HepG2 (cell line): ENCODE results near the gene ABCB10. TPM values are rescaled to one million over a fixed set of nuclear protein-coding genes. Genes with fewer than 3 reads are reported as not detected.

ENCODE experiments used
- AHR ChIP-seq: IDR thresholded peaks from 2 replicates; pipeline ENCODE4 v1.6.1; 2018; ENCODE audit warnings: missing genetic modification reagents, missing compliant biosample characterization
- FOXA1 ChIP-seq, 2 experiments: fragments of 450-650 bp in 1 of 2; sonication (generic) in 1 of 2; formaldehyde crosslinking in 1 of 2; IDR thresholded peaks; 2 replicates each; pipeline versions ENCODE4 v1.4.0 to v1.6.1; 2016 to 2020; ENCODE audit warnings: missing genetic modification reagents in 1 of 2
- FOXO1 ChIP-seq: sonication (generic); formaldehyde crosslinking; IDR thresholded peaks from 2 replicates; pipeline ENCODE4 v1.4.0; 2020; ENCODE audit warnings: missing genetic modification reagents
- KLF13 ChIP-seq: sonication (generic); formaldehyde crosslinking; IDR thresholded peaks from 2 replicates; pipeline ENCODE4 v1.4.0; 2020; ENCODE audit warnings: mild to moderate bottlenecking, missing genetic modification reagents
- MIER2 ChIP-seq: IDR thresholded peaks from 2 replicates; pipeline ENCODE4 v1.6.1; 2016; ENCODE audit warnings: missing biosample characterization, missing genetic modification reagents
- MXI1 ChIP-seq: IDR thresholded peaks from 3 replicates; pipeline ENCODE4 v1.6.1; 2012; ENCODE audit warnings: low read depth, low read length, inconsistent platforms, borderline replicate concordance
- NFIC ChIP-seq: IDR thresholded peaks from 2 replicates; pipeline ENCODE4 v1.6.1; 2012; ENCODE audit warnings: mild to moderate bottlenecking, low read length, inconsistent platforms
- NR2F1 ChIP-seq, 2 experiments: fragments of 450-650 bp in 1 of 2; formaldehyde crosslinking in 1 of 2; IDR thresholded peaks; 2 replicates each; pipeline versions ENCODE4 v1.5.0 to v1.6.1; 2016 to 2020; ENCODE audit warnings: mild to moderate bottlenecking in 1 of 2, missing compliant biosample characterization in 1 of 2, missing genetic modification reagents in 1 of 2, moderate library complexity in 1 of 2
- NR2F2 ChIP-seq: IDR thresholded peaks from 2 replicates; pipeline ENCODE4 v1.6.1; 2012; ENCODE audit warnings: low read depth, inconsistent platforms, borderline replicate concordance
- POLR2AphosphoS5 ChIP-seq: IDR thresholded peaks from 2 replicates; pipeline ENCODE4 v1.6.1; 2012; ENCODE audit warnings: low read depth, low read length
- SMARCE1 ChIP-seq: fragments of 450-650 bp; IDR thresholded peaks from 2 replicates; pipeline ENCODE4 v1.6.1; 2017; ENCODE audit warnings: borderline replicate concordance
- WIZ ChIP-seq: sonication (generic); formaldehyde crosslinking; IDR thresholded peaks from 2 replicates; pipeline ENCODE4 v1.5.1; 2020; ENCODE audit warnings: mild to moderate bottlenecking, missing genetic modification reagents
- ZNF501 ChIP-seq: sonication (generic); formaldehyde crosslinking; IDR thresholded peaks from 2 replicates; pipeline ENCODE4 v1.5.1; 2020; ENCODE audit warnings: mild to moderate bottlenecking, moderate library complexity, missing genetic modification reagents
- ZNF557 ChIP-seq: sonication (generic); formaldehyde crosslinking; IDR thresholded peaks from 2 replicates; pipeline ENCODE4 v1.4.0; 2020; ENCODE audit warnings: missing genetic modification reagents
- ZNF780A ChIP-seq: sonication (generic); formaldehyde crosslinking; IDR thresholded peaks from 2 replicates; pipeline ENCODE4 v1.8.0; 2022; ENCODE audit warnings: mild to moderate bottlenecking, missing genetic modification reagents, moderate library complexity
- ZNF816 ChIP-seq: sonication (generic); formaldehyde crosslinking; IDR thresholded peaks from 2 replicates; pipeline ENCODE4 v1.8.0; 2022; ENCODE audit warnings: missing genetic modification reagents, mild to moderate bottlenecking, borderline replicate concordance
- ZNF850 ChIP-seq: sonication (generic); formaldehyde crosslinking; conservative IDR thresholded peaks from 2 replicates; pipeline ENCODE4 v1.9.0; 2021; ENCODE audit warnings: mild to moderate bottlenecking, missing genetic modification reagents
- polyA plus RNA-seq, 8 experiments: library from polyadenylated mRNA; depleted of rRNA in 3 of 8; stranded (reverse) in 7 of 8; unstranded in 1 of 8; fragments of >200 nt; fragmentation: Illumina TruSeq in 4 of 8; extraction: Trizol in 4 of 8; gene quantifications; 2 replicates each; pipeline versions ENCODE4 v1.2.1 to v1.2.3, GENCODE V29; 2011 to 2016; ENCODE audit warnings: low read depth in 4 of 8, missing spikeins in 1 of 8, mixed read lengths in 1 of 8; ENCODE audit not compliant: insufficient read depth in 1 of 8
- total RNA-seq, 5 experiments: library from RNA; depleted of rRNA; stranded (reverse); fragments of >200 nt; fragmentation: Illumina TruSeq; extraction: Trizol; gene quantifications; 2 replicates each; pipeline ENCODE4 v1.2.3, GENCODE V29; 2016; ENCODE audit warnings: low read depth in 1 of 5
- TF ChIP-seq, protein P1 (sequence below), 2 experiments: fragments of 450-650 bp in 1 of 2; sonication (generic) in 1 of 2; formaldehyde crosslinking; IDR thresholded peaks; 2 replicates each; pipeline versions ENCODE4 v1.5.0 to v1.8.0; 2020 to 2022; ENCODE audit warnings: mild to moderate bottlenecking in 1 of 2, missing genetic modification reagents in 1 of 2
- TF ChIP-seq, protein P2 (sequence below): sonication (generic); formaldehyde crosslinking; IDR thresholded peaks from 2 replicates; pipeline ENCODE4 v1.5.1; 2020; ENCODE audit warnings: mild to moderate bottlenecking, missing genetic modification reagents, borderline replicate concordance
- TF ChIP-seq, protein P3 (sequence below): sonication (generic); formaldehyde crosslinking; IDR thresholded peaks from 2 replicates; pipeline ENCODE4 v1.8.0; 2022; ENCODE audit warnings: missing genetic modification reagents, low read depth, mild to moderate bottlenecking, borderline replicate concordance
- TF ChIP-seq, protein P4 (sequence below): sonication (generic); formaldehyde crosslinking; IDR thresholded peaks from 2 replicates; pipeline ENCODE4 v1.4.0; 2020; ENCODE audit warnings: low read depth, mild to moderate bottlenecking, missing genetic modification reagents

The ABCB10 gene
- total and polyA plus RNA-seq, 2 of the 13 experiments (the other 11 are each of a cell fraction or from before 2014, with no cell fraction given) = 11.2 to 28.9 TPM

DNA sequence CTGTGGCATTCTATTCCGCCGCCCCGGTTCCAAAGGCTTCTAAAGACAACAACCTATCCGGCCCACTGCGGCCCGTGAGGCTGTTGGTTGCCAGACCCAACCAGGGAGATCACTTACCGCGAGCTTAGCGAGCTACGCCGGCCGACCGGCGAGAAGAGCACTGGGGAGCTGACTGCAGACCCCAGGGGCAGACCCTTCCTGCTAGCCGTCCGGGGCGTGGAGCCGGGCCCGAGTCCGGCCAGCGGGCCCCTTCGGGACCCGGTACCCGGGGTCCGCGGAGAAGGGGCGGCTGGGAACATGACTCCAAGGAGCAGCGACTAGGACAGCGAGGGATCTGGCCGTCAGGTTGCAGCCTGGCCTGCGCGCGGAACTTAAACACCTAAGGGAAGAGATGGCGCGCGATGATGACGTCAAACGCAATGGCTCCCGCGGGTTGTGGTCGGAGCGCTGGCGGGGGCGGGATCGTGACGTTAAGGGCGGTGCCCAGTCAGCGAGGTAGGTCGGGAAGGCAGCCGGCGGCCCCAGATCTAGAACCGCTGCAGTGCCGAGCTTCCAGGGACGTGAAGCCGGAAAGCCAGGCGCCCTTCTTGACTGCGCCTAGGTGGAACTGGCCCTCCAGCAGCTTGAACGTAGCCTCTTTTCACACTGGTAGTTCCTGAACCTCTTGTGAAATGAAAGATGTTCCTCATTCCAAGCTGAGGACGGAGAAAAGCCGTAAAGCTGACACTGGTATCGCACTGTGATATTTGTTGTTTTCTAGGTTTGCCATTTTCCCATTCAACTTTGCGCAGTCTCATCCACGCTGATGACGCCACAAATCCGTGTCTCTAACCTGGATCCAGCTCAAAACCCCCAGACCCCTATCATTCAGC, 50.3 kb downstream of the ABCB10 start, which contains the start of gene NUP133 (continued):
- TF ChIP-seq NR2F2 (no peak; the same call in 1 of the 2 replicates), NFIC (no peak), ZNF557 (CRISPR knock-in tag) (no peak), AHR (CRISPR knock-in tag) (peak; percentile 56; the same call in 1 of the 2 replicates), SMARCE1 (no peak), ZNF501 (peak; percentile 95), WIZ (CRISPR knock-in tag) (peak; percentile 59), KLF13 (CRISPR knock-in tag) (no peak), ZNF850 (CRISPR knock-in tag) (no peak), POLR2AphosphoS5 (peak; percentile 90), FOXO1 (peak; percentile 28; the same call in 1 of the 2 replicates), NR2F1 (CRISPR knock-in tag; IDR thresholded peaks at IDR 0.05) (no peak), MXI1 (peak; percentile 93; the same call in 1 of the 3 replicates), FOXA1 (IDR thresholded peaks at IDR 0.05) (no peak), FOXA1 (CRISPR knock-in tag; IDR thresholded peaks at IDR 0.05) (peak; percentile 20; the same call in 1 of the 2 replicates), ZNF780A (no peak; the same call in 1 of the 2 replicates), MIER2 (no peak), ZNF816 (CRISPR knock-in tag) (no peak; the same call in 1 of the 2 replicates)
- TF ChIP-seq, protein P1, sequence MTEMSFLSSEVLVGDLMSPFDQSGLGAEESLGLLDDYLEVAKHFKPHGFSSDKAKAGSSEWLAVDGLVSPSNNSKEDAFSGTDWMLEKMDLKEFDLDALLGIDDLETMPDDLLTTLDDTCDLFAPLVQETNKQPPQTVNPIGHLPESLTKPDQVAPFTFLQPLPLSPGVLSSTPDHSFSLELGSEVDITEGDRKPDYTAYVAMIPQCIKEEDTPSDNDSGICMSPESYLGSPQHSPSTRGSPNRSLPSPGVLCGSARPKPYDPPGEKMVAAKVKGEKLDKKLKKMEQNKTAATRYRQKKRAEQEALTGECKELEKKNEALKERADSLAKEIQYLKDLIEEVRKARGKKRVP (CRISPR knock-in tag; IDR thresholded peaks at IDR 0.05) = peak in 1 of 2 experiments; percentile 77; a peak in 1 of 4 replicates
- TF ChIP-seq, protein P2, sequence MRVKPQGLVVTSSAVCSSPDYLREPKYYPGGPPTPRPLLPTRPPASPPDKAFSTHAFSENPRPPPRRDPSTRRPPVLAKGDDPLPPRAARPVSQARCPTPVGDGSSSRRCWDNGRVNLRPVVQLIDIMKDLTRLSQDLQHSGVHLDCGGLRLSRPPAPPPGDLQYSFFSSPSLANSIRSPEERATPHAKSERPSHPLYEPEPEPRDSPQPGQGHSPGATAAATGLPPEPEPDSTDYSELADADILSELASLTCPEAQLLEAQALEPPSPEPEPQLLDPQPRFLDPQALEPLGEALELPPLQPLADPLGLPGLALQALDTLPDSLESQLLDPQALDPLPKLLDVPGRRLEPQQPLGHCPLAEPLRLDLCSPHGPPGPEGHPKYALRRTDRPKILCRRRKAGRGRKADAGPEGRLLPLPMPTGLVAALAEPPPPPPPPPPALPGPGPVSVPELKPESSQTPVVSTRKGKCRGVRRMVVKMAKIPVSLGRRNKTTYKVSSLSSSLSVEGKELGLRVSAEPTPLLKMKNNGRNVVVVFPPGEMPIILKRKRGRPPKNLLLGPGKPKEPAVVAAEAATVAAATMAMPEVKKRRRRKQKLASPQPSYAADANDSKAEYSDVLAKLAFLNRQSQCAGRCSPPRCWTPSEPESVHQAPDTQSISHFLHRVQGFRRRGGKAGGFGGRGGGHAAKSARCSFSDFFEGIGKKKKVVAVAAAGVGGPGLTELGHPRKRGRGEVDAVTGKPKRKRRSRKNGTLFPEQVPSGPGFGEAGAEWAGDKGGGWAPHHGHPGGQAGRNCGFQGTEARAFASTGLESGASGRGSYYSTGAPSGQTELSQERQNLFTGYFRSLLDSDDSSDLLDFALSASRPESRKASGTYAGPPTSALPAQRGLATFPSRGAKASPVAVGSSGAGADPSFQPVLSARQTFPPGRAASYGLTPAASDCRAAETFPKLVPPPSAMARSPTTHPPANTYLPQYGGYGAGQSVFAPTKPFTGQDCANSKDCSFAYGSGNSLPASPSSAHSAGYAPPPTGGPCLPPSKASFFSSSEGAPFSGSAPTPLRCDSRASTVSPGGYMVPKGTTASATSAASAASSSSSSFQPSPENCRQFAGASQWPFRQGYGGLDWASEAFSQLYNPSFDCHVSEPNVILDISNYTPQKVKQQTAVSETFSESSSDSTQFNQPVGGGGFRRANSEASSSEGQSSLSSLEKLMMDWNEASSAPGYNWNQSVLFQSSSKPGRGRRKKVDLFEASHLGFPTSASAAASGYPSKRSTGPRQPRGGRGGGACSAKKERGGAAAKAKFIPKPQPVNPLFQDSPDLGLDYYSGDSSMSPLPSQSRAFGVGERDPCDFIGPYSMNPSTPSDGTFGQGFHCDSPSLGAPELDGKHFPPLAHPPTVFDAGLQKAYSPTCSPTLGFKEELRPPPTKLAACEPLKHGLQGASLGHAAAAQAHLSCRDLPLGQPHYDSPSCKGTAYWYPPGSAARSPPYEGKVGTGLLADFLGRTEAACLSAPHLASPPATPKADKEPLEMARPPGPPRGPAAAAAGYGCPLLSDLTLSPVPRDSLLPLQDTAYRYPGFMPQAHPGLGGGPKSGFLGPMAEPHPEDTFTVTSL = no peak
- TF ChIP-seq, protein P3, sequence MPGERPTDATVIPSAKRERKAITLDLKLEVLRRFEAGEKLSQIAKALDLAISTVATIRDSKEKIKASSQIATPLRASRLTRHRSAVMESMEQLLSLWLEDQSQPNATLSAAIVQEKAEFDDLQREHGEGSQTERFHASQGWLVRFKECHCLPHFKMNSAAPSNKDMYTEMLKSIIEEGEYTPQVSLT (CRISPR knock-in tag) = no peak
- TF ChIP-seq, protein P4, sequence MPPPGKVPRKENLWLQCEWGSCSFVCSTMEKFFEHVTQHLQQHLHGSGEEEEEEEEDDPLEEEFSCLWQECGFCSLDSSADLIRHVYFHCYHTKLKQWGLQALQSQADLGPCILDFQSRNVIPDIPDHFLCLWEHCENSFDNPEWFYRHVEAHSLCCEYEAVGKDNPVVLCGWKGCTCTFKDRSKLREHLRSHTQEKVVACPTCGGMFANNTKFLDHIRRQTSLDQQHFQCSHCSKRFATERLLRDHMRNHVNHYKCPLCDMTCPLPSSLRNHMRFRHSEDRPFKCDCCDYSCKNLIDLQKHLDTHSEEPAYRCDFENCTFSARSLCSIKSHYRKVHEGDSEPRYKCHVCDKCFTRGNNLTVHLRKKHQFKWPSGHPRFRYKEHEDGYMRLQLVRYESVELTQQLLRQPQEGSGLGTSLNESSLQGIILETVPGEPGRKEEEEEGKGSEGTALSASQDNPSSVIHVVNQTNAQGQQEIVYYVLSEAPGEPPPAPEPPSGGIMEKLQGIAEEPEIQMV = no peak
